ENCODE results near the gene FOXL1.

Gene FOXL1

DNA sequence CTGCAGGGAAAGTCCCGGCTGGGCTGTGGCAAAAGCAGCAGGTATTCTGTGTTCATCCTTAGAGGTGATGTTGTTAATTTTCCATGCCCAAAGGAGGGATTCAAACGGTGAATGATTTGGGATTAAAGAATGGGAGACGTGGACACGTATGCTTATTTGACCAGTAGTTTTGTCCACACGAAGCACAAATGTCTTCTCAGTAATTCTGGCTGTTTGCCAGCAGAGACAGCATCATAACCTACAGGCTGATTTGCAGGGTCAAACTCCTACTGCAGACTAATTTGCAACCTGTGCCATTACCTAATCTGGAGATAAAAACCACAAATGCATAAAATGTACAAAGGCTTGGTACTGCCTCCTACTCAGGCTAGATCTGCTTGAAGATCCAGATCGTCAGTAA is 37.5 kb upstream of the FOXL1 start:
- TF ChIP-seq CTCF (IDR thresholded peaks at IDR 0.05; ENCODE audit: low read length, missing control alignments) = no peak

GRCh38 chr16:86541560-86541959 is 36.8 kb upstream of the FOXL1 start:
- TF ChIP-seq CTCF (IDR thresholded peaks at IDR 0.05; ENCODE audit: low read length, missing control alignments) = no peak
- no peak overlapping the region for H3K4me3 ChIP-seq (replicated peaks; ENCODE audit: low read depth, low read length)
- no peak for DNase-seq (ENCODE audit: low read depth)

More for the DNA sequence above, 37.5 kb upstream of the FOXL1 start:
- no peak overlapping the region for H3K4me3 ChIP-seq (replicated peaks; ENCODE audit: low read depth, low read length)
- DNase-seq (ENCODE audit: low read depth) = no peak

DNA sequence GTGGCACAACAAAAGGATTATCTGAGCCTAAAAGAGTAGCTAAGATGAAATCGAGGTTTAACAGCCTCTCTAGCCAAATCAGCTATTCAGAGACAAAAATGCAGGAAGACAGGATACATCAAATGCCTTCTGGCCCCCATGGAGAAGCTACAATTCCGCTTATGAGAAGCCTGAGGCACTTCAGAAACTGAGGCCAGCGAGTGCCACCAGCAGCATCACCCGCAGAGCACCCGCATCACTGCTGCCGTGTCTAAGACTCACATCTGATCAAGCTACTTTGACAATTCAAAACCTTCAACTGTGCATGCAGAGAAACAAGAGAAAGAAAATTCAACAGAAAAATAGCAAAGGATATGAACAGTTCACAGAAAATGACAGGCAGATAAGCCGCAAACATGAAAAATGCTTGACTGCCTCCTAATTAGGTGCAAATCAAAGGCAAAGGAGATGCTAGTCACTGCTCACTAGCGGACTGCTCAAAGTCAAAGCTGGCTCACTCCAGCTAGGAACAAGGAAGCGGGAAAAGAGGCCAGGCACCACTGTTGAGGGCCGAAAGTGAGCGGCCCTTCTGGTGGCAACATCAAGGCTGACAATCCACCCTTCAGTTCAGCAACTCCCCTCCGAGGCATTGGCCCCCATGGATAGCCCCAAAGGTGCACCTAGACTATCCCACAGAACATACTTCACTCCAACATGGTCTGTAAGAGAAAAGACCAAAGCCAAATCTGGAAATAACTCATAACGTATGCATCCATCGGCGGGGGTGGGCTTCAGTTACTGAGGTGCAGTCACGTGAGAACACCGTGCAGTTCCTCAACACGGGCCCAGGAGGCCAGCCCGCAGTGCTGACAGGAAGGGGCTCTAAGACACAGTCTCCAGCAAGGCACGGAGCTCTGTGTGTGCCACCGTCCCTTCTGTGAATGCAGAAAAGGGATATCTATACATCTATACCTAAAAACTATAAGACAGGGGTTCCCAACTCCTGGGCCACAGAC is 35.3 kb upstream of the FOXL1 start:
- no peak for TF ChIP-seq CTCF (IDR thresholded peaks at IDR 0.05; ENCODE audit: low read length, missing control alignments)
- no peak overlapping the region for H3K4me3 ChIP-seq (replicated peaks; ENCODE audit: low read depth, low read length)
- no peak for DNase-seq (ENCODE audit: low read depth)

DNA sequence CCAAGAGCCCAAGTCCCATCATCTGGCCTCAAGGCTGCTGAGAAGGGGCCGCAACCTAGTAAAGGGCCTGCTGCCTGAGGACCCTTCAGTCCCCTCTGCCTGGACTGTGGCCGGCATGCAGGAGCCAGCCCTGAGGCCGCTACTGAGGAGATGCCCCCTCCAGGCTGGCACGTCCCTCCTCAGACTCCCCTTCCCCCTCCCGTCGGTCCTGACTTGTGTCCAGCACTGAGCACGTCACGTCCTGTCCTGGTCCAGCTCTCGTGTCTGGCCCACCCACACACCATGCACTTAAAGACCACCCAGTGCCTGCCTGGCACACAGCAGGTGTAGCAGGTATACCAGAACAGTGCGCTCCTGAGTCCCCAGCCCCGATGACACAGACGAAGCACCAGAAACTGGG is 32.9 kb upstream of the FOXL1 start:
- no peak overlapping the region for H3K4me3 ChIP-seq (replicated peaks; ENCODE audit: low read depth, low read length)
- no peak for DNase-seq (ENCODE audit: low read depth)
- no peak for TF ChIP-seq CTCF (IDR thresholded peaks at IDR 0.05; ENCODE audit: low read length, missing control alignments)

- H3K4me3 ChIP-seq (replicated peaks; ENCODE audit: low read depth, low read length) = no peak overlapping the region
- TF ChIP-seq CTCF (IDR thresholded peaks at IDR 0.05; ENCODE audit: low read length, missing control alignments) = no peak
- no peak for DNase-seq (ENCODE audit: low read depth)
Measured at GRCh38 chr16:86545954-86546637, 32.3 kb upstream of the FOXL1 start.

DNA sequence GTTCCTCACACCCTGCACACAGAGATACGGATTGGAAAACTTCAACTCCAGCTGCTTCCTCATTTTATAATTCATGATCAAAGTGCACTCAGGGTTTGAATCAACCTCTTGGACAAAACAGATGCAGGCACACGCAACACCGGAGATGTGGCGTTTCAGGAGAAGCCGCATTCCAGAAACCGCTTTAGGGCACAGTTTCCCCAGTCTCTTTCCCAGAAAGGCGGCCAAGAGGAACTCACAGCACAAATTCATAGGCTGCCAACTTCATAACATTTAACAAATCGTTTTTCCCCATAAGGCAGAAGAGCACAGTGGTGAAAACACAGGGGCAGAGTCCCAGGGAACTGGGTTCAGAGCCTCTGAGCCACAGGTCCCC is 31.7 kb upstream of the FOXL1 start:
- no peak for TF ChIP-seq CTCF (IDR thresholded peaks at IDR 0.05; ENCODE audit: low read length, missing control alignments)
- no peak for DNase-seq (ENCODE audit: low read depth)
- no peak overlapping the region for H3K4me3 ChIP-seq (replicated peaks; ENCODE audit: low read depth, low read length)

Measured in fibroblast of pulmonary artery (primary cell).